GM19351 (cell line): ENCODE data around the gene ZNF81.
A peak's percentile ranks its signal among the peaks of the same experiment; 100 is the strongest.
"Not testable (repeated sequence)": the region's sequence is repeated elsewhere in the genome, so short reads cannot be mapped to it uniquely, and the experiment has no call there.

Source experiments
- ATAC-seq: cut with Tn5 transposase; IDR thresholded peaks from one replicate; pipeline ENCODE4 v1.9.1; 2021; ENCODE audit warnings: mild to moderate bottlenecking, moderate library complexity; ENCODE audit not compliant: unreplicated experiment

ZNF81 gene

DNA sequence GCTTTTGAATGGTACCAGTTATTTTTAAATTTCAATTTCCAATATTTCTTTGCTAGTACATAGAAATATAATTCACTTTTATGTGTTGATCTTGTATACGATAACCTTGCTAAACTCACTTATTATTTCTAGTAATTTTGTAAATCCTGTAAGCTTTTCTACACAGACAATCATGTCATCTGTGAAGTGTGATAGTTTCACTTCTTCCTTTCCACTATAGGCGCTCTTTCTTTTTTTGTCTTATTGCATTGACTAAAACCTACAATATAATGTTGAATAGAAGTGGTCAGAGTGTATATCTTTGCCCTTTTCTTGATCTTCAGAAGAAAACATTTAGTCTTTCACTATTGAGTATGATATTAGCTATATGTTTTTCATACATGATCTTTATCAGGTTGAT, 90.5 kb downstream of the ZNF81 start:
- ATAC-seq = peak; percentile 53

DNA sequence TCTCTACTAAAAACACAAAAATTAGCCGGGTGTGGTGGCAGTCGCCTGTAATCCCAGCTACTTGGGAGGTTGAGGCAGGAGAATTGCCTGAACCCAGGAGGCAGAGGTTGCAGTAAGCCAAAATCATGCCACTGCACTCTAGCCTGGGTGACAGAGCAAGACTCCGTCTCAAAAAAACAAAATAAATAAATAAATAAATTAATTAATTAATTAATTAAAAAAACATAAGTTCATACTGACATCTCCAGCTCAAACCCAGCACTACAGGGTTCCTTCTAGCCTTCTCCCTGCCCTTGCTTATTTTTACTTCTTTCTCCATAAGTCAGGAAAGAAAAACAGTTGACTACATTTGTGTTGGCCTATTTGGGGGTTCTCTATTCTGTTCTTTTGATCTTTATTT, 95.3 kb downstream of the ZNF81 start:
- ATAC-seq = not testable (repeated sequence)

DNA sequence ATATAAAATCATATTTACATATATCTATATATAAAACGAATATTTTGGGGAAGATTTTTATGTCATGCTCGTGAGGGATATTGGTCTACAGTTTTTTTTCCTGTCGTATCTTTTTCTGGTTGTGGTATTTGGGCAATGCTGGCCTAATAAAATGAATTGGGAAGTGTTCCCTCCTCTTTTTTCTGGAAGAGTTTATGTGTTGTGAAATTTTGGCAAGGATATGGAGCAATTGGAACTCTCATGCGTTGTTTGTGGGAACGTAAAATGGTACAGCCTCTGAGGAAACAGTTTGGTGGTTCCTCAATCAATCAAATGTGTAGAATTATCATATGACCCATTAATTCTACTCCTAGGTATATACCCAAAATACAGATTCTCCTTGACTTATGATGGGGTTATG, 97.2 kb downstream of the ZNF81 start:
- no peak for ATAC-seq

DNA sequence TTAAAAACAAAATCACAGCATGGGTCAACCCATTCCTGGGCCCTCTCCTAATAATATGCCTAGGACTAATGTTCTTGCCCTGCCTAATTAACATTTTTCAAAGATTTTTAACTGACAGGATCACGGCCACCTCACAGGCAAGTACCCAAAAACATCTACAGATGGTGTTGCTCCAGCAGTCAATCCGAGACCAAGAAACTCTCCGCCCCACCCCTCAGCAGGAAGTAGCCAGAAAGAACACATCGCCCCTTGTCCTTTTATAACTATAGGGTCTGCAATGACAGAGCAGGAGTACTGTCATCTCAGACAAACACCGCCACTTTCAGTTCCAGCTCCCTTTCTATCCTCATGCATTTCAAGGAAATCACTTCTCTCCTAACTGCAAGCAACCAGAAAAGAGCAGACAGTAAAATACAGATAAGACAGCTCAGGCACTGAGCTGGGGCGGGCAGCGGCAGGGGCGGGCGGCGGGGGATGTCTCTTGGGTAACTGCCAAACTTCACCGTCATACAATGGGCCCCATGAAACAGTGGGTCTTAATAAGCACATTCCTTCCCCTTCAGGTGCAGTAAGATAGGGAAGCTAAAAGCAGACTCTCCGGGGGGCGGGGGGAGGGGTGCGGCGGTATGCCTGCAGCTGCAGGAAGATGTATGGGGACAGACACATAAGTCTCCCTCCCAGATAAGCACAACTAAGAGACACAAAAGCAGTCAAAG, 99.7 kb downstream of the ZNF81 start:
- ATAC-seq = peak; percentile 55

DNA sequence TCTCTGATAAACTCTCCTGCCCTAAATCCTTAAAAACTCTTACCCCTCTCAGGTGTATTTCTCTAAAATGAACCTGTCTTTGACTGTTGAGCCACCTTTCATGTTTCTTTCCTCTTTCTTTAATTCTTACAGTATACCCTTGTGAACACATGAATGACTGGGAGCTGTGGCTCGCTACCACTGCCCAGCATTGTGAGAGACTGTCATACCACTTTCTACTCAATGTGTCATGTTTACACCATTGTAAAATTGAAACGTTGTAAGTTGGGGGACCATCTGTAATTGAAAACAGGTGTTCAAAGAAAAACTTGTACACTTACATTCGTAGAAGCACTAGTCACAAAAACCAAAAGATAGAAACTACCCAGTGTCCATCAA, 100.2 kb downstream of the ZNF81 start:
- no peak for ATAC-seq

DNA sequence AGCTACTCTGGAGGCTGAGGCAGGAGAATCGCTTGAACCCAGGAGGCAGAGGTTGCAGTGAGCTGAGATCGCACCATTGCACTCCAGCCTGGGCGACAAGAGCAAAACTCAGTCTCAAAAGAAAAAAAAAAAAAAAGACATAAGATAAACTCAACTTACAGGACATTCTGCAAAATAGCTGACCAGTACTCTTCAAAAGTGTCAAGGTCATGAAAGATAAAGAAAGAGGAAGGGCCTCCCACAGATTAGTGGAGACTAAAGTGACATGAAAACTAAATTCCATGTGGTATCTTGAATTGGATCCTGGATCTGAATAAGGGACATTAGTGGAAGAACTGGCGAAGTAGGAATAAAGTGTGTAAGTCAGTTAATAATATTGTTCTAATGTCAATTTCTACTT, 103.7 kb downstream of the ZNF81 start:
- no peak for ATAC-seq

DNA sequence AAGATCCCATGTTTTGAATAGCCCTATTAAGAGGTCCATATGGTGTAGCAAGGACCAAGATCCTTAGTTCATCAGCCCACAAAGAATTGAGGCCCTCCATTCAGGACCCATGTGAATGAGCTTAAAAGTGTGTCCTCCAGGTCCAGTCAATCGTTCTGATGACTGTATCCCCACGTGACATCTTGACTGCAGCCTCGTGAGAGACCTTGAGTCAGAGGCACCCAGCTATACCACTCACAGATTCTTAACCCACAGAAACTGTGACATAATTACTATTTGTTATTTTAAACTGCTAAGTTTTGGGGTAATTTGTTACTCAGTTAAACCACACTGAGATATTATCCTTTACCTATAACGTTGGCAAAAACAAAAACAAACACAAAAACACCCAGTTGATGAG, 104.7 kb downstream of the ZNF81 start:
- ATAC-seq = no peak

DNA sequence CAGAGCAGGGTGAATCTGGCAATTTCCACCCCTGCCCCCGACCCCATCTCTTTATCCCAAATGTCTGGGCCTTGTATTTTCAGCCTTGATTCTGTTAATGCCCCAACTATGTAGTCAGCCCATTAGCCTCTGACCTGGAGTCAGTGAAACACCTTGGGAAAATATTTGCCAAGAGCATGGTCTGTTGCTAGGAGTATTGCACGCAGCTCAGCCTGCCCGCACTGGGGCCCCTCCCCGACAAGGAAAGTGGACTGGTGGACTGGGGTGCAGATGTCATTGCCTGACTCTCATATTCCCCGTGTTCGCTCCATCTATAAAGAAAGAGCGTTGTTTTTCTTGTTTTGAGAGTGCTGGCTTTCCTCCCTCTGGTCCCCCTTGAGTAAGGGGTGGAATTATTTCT, 118.6 kb downstream of the ZNF81 start:
- ATAC-seq = not testable (repeated sequence)

DNA sequence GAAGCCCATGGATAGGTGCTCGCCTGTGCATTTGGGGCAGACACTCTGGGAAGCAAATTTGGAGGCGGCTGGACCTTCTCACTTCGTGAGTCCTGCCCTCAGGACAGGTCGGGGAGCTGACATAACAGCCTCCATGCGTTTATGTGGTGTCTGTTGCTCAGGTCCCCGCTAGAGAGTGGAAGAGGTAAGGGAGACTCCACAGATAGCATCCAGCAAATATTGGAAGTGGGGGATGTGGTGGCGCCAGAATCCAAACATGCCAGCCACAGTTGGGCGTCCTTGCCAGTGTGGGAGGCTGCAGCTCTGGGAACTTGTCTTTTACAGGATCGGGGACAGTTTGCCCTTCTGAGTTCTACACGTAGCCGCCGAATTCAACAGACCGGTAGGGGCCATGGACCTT, 119.3 kb downstream of the ZNF81 start:
- no peak for ATAC-seq

DNA sequence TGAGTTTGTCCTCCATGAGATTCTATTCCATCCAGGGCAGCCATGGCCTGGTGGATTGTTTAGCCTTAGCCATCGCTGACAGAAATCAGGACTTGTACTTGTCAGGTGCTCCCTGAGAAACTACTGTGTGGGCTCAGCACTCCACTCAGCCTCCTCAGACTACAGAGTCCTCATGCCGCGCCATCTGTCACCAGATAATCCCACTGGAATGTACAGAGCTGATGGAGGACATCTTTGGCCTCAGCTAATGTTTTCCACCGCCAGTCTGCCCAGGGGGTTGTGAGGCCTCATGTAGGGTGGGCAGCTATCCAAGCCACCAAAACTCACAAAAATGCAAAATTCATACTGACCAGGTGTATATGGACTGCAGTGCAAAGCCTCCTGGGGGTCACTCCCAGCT, 121.5 kb downstream of the ZNF81 start:
- ATAC-seq = not testable (repeated sequence)

DNA sequence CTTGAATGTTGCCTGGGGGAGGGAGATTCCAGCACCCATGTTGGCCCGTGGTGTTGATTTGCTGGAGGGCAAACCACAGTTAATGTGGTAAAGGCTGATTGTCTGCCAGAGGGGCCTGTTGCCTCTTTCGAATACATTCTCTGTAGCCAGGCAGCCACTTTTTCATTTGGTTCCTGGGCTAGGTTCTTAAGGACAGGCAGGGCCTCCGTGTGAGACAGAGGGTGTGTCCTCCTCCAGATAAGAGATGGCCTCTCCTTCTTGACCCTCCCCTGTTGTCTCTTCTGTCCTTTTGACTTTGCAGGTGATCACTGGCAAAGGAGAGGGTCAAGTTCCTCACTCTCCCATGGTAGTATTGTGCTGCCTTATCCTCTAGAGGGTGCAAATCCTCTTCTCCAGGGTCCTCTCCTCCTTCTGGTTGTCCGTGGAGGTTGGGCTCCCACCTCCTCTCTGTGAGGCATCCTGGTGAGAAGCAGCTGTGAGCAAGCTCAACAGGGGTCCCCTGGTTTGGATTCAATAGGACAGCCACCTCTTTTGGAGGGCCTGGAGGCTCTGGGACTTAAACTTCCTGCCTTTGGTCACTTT, 122.2 kb downstream of the ZNF81 start:
- no peak for ATAC-seq

DNA sequence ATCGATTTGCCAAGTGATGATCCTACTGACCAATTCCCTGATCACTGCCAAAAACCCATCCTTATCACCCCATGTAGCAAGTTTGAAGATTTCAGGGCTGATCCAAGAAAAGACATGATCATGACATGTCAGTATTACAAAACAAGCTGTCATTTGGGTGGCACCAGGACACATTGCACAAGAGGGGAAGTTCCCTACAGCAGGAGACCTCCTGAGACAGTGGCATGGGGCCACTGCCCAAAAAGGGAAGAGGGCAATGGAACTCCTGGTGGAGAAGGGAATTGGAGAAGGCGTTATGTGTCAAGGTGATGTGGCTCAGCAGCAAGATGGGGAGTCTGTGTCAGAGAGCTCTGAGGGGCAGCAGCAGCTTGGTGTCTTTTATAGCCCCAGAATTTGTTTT, 123.7 kb downstream of the ZNF81 start:
- no peak for ATAC-seq

DNA sequence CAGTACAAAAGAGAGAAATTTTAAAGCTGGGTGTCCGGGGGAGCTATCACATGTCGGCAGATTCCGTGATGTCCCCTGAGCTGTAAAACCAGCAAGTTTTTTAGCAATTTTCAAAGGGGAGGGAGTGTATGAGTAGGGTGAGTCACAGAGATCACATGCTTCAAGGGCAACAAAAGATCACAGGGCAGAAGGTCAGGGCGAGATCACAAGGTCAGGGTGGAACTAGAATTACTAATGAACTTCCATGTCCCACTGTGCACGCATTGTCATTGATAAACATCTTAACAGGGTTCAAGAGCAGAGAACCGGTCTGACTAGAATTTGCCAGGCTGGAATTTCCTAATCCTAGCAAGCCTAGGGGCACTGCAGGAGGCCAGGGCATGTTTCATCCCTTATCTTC, 125.1 kb downstream of the ZNF81 start:
- ATAC-seq = not testable (repeated sequence)

DNA sequence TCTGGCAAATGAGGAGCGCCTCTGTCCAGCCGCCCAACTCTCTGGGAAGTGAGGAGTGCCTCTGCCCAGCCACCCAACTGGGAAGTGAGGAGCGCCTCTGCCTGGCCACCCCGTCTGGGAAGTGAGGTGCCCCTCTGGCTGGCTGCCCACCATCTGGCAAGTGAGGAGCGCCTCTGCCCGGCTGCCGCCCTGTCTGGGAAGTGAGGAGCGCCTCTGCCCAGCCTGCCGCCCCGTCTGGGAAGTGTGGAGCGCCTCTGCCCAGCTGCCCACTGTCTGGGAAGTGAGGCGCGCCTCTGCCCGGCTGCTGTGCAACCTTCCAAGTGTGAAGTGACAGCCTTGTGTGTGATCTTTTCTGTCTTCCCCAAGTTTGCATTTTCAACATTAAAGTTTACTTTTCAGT, 128.8 kb downstream of the ZNF81 start:
- not testable (repeated sequence) for ATAC-seq
